Measurements from ENCODE around the gene SLC7A5.

SLC7A5 gene

GRCh38 chr16:87850009-87851006 lies 19.0 kb downstream of the SLC7A5 start:
- peak; percentile 65 for DNase-seq
- in situ Hi-C loops (cut with HindIII; ENCODE audit: low pct_ligation_motif_present, low pct_unique_long_range_greater_than_20kb, low sequenced_read_pairs) = no loop called here

- in situ Hi-C loops (cut with HindIII; ENCODE audit: low pct_ligation_motif_present, low pct_unique_long_range_greater_than_20kb, low sequenced_read_pairs) = no loop called here
- DNase-seq = no peak
Observed at GRCh38 chr16:87849419-87850008, 19.8 kb downstream of the SLC7A5 start.

- in situ Hi-C loops (cut with HindIII; ENCODE audit: low pct_ligation_motif_present, low pct_unique_long_range_greater_than_20kb, low sequenced_read_pairs) = no loop called here
- DNase-seq = no peak
Observed at GRCh38 chr16:87848676-87849345, 20.5 kb downstream of the SLC7A5 start.

- in situ Hi-C loops (cut with HindIII; ENCODE audit: low pct_ligation_motif_present, low pct_unique_long_range_greater_than_20kb, low sequenced_read_pairs) = no loop called here
- DNase-seq = no peak
Observed at GRCh38 chr16:87847785-87848675, 21.3 kb downstream of the SLC7A5 start.

GRCh38 chr16:87847467-87847784 lies 21.9 kb downstream of the SLC7A5 start:
- no peak for DNase-seq
- in situ Hi-C loops (cut with HindIII; ENCODE audit: low pct_ligation_motif_present, low pct_unique_long_range_greater_than_20kb, low sequenced_read_pairs) = no loop called here

GRCh38 chr16:87846705-87847466 lies 22.4 kb downstream of the SLC7A5 start:
- DNase-seq = no peak
- in situ Hi-C loops (cut with HindIII; ENCODE audit: low pct_ligation_motif_present, low pct_unique_long_range_greater_than_20kb, low sequenced_read_pairs) = no loop called here

GRCh38 chr16:87845807-87846619 lies 23.3 kb downstream of the SLC7A5 start:
- in situ Hi-C loops (cut with HindIII; ENCODE audit: low pct_ligation_motif_present, low pct_unique_long_range_greater_than_20kb, low sequenced_read_pairs) = no loop called here

GRCh38 chr16:87845213-87845612 lies 24.1 kb downstream of the SLC7A5 start:
- in situ Hi-C loops (cut with HindIII; ENCODE audit: low pct_ligation_motif_present, low pct_unique_long_range_greater_than_20kb, low sequenced_read_pairs) = no loop called here

More at GRCh38 chr16:87845807-87846619, 23.3 kb downstream of the SLC7A5 start:
- DNase-seq = no peak

GRCh38 chr16:87844809-87845208 lies 24.5 kb downstream of the SLC7A5 start:
- no peak for DNase-seq
- in situ Hi-C loops (cut with HindIII; ENCODE audit: low pct_ligation_motif_present, low pct_unique_long_range_greater_than_20kb, low sequenced_read_pairs) = no loop called here

More at GRCh38 chr16:87845213-87845612, 24.1 kb downstream of the SLC7A5 start:
- DNase-seq = no peak

GRCh38 chr16:87844120-87844733 lies 25.1 kb downstream of the SLC7A5 start:
- in situ Hi-C loops (cut with HindIII; ENCODE audit: low pct_ligation_motif_present, low pct_unique_long_range_greater_than_20kb, low sequenced_read_pairs) = no loop called here
- DNase-seq = no peak

GRCh38 chr16:87843678-87844105 lies 25.6 kb downstream of the SLC7A5 start:
- in situ Hi-C loops (cut with HindIII; ENCODE audit: low pct_ligation_motif_present, low pct_unique_long_range_greater_than_20kb, low sequenced_read_pairs) = no loop called here
- DNase-seq = no peak

- no peak for DNase-seq
- in situ Hi-C loops (cut with HindIII; ENCODE audit: low pct_ligation_motif_present, low pct_unique_long_range_greater_than_20kb, low sequenced_read_pairs) = no loop called here
Observed at GRCh38 chr16:87842209-87842869, 27.0 kb downstream of the SLC7A5 start.

GRCh38 chr16:87841340-87842208 lies 27.7 kb downstream of the SLC7A5 start:
- DNase-seq = no peak
- in situ Hi-C loops (cut with HindIII; ENCODE audit: low pct_ligation_motif_present, low pct_unique_long_range_greater_than_20kb, low sequenced_read_pairs) = no loop called here

- no peak for DNase-seq
- in situ Hi-C loops (cut with HindIII; ENCODE audit: low pct_ligation_motif_present, low pct_unique_long_range_greater_than_20kb, low sequenced_read_pairs) = no loop called here
Observed at GRCh38 chr16:87840271-87840978, 28.9 kb downstream of the SLC7A5 start.
